GM20431 (cell line): ENCODE data around the gene SEC16B.

Experiments used
- in situ Hi-C: fragments of 300-500 bp; cut with MseI, MboI; formaldehyde crosslinking; loops from one replicate; pipeline ENCODE4 v1.15.0; 2020; ENCODE audit warnings: low sequenced_read_pairs; ENCODE audit not compliant: unreplicated experiment

Gene SEC16B

GRCh38 chr1:177922209-177922608 lies 47.6 kb downstream of the SEC16B start:
- in situ Hi-C loops: no loop called here

GRCh38 chr1:177921590-177921989 lies 48.3 kb downstream of the SEC16B start:
- in situ Hi-C loops: no loop called here

GRCh38 chr1:177920091-177920490 lies 49.8 kb downstream of the SEC16B start:
- in situ Hi-C loops: no loop called here

GRCh38 chr1:177915641-177916040 lies 54.2 kb downstream of the SEC16B start:
- in situ Hi-C loops: no loop called here

GRCh38 chr1:177914603-177915002 lies 55.3 kb downstream of the SEC16B start:
- in situ Hi-C loops: no loop called here

- in situ Hi-C loops: no loop called here
Measured at GRCh38 chr1:177913762-177914540, 55.9 kb downstream of the SEC16B start.

GRCh38 chr1:177912991-177913390 lies 56.9 kb downstream of the SEC16B start:
- in situ Hi-C loops: no loop called here

- in situ Hi-C loops: no loop called here
Measured at GRCh38 chr1:177909416-177909815, 60.4 kb downstream of the SEC16B start.

GRCh38 chr1:177907000-177907399 lies 62.9 kb downstream of the SEC16B start:
- in situ Hi-C loops: no loop called here

GRCh38 chr1:177905686-177906085 lies 64.2 kb downstream of the SEC16B start:
- in situ Hi-C loops: no loop called here

GRCh38 chr1:177902266-177902665 lies 67.6 kb downstream of the SEC16B start:
- in situ Hi-C loops: no loop called here

- in situ Hi-C loops: no loop called here
Measured at GRCh38 chr1:177897998-177898654, 71.7 kb downstream of the SEC16B start.

- in situ Hi-C loops: no loop called here
Measured at GRCh38 chr1:177897281-177897997, 72.4 kb downstream of the SEC16B start.
